NB4 (cell line): ENCODE results near the gene SMIM36.

Experiments
- CTCF ChIP-seq: IDR thresholded peaks from one replicate; pipeline ENCODE4 v1.5.1; 2012; ENCODE audit warnings: low read depth, low read length
- MAX ChIP-seq: IDR thresholded peaks from 2 replicates; pipeline ENCODE4 v1.6.1; 2011; ENCODE audit warnings: low read depth, low read length
- MYC ChIP-seq: IDR thresholded peaks from 2 replicates; pipeline ENCODE4 v1.6.1; 2011; ENCODE audit warnings: low read depth, low read length
- POLR2A ChIP-seq: IDR thresholded peaks from 2 replicates; pipeline ENCODE4 v1.6.1; 2011; ENCODE audit warnings: mild to moderate bottlenecking; ENCODE audit not compliant: insufficient read length; ENCODE audit errors: extremely low read depth

- TF ChIP-seq CTCF: no peak
- no peak for TF ChIP-seq POLR2A
- TF ChIP-seq MAX: no peak
- TF ChIP-seq MYC: no peak
Measured at GRCh38 chr17:55495239-55495638, 16.0 kb downstream of the SMIM36 start.
